K562 (cell line): ENCODE data around the gene MYH9. TPM values are rescaled to one million over a fixed set of nuclear protein-coding genes. Genes with fewer than 3 reads are reported as not detected.
A peak's percentile ranks its signal among the peaks of the same experiment; 100 is the strongest.

Source experiments
- ADNP ChIP-seq: fragments of 200-800 bp; sonication (Bioruptor generic); IDR thresholded peaks from 2 replicates; pipeline ENCODE4 v1.6.1; 2016; ENCODE audit warnings: missing genetic modification characterization, missing compliant biosample characterization
- CTCFL ChIP-seq: IDR thresholded peaks from 2 replicates; pipeline ENCODE4 v1.6.1; 2011; ENCODE audit warnings: borderline replicate concordance, low read depth, mild to moderate bottlenecking, moderate library complexity, low read length; ENCODE audit not compliant: insufficient read depth, poor library complexity, severe bottlenecking
- EP300 ChIP-seq: IDR thresholded peaks from 2 replicates; pipeline ENCODE4 v1.6.1; 2012; ENCODE audit warnings: low read length, improper control_type of control experiment
- HNRNPUL1 ChIP-seq: fragments of 200-400 bp; formaldehyde crosslinking; IDR thresholded peaks from 2 replicates; pipeline ENCODE4 v1.6.1; 2017; ENCODE audit warnings: low read length
- KLF13 ChIP-seq: fragments of 450-650 bp; IDR thresholded peaks from 2 replicates; pipeline ENCODE4 v1.6.1; 2016; ENCODE audit warnings: missing genetic modification characterization, low read depth, mild to moderate bottlenecking, missing compliant biosample characterization, moderate library complexity, borderline replicate concordance
- KLF16 ChIP-seq: IDR thresholded peaks from 2 replicates; pipeline ENCODE4 v1.6.1; 2016; ENCODE audit warnings: antibody characterized with exemption
- SMARCB1 ChIP-seq: IDR thresholded peaks from 2 replicates; pipeline ENCODE4 v1.6.1; 2011; ENCODE audit warnings: improper control_type of control experiment, low read depth; ENCODE audit not compliant: insufficient read length
- ZBTB43 ChIP-seq: sonication (generic); formaldehyde crosslinking; IDR thresholded peaks from 2 replicates; pipeline ENCODE4 v1.8.0; 2023; ENCODE audit warnings: mild to moderate bottlenecking, missing genetic modification reagents
- ZFP36 ChIP-seq: fragments of 150-350 bp; IDR thresholded peaks from 2 replicates; pipeline ENCODE4 v1.6.1; 2018; ENCODE audit warnings: low read length, low read depth; ENCODE audit not compliant: partially characterized antibody
- polyA plus RNA-seq, 8 experiments: library from polyadenylated mRNA; depleted of rRNA in 4 of 8; stranded (reverse) in 5 of 8; unstranded in 3 of 8; fragments of >200 nt; fragmentation: Nextera tagmentation in 2 of 8; fragmentation: Illumina TruSeq in 1 of 8; extraction: Ambion mirVana in 2 of 8; extraction: Trizol in 1 of 8; gene quantifications; 2 replicates each; pipeline versions ENCODE4 v1.2.1 to v1.2.3, GENCODE V29; 2011 to 2014; ENCODE audit warnings: inconsistent platforms in 1 of 8, missing spikeins in 1 of 8
- total RNA-seq, 7 experiments: library from RNA; depleted of rRNA in 6 of 7; stranded (reverse); fragments of >200 nt in 6 of 7; fragmentation: Illumina TruSeq in 2 of 7; extraction: Trizol in 2 of 7; gene quantifications; 2 replicates each; pipeline versions ENCODE4 v1.2.1 to v1.2.3, GENCODE V29; 2011 to 2021; ENCODE audit warnings: low replicate concordance in 1 of 7
- TF ChIP-seq, protein P1 (sequence below): sonication (generic); formaldehyde crosslinking; IDR thresholded peaks from 2 replicates; pipeline ENCODE4 v1.8.0; 2023; ENCODE audit warnings: missing genetic modification reagents, mild to moderate bottlenecking, borderline replicate concordance

MYH9 gene
- total and polyA plus RNA-seq, 9 of the 15 experiments (the other 6 are each of a cell fraction or from before 2014, with no cell fraction given) = 0.71 to 111 (median 24.6) TPM

DNA sequence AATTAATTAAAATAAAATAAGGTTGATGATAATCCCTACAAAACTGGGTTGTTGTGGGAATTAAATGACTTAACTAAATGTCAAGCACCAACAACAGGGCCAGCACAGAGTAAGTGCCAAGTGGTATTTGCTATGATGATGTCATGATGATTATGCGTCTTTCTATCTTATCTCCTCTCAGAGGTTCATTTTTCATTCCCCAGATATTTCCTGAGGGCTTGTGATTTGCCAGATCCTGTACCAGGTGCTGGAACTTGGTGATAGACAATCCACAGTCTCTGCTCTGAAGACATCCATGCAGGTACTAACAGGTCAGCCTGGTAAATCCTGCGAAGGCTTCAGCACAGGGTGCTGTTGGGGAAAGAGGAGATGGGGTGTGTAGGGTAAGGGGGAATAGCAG, 8.1 kb upstream of the MYH9 start (continued):
- TF ChIP-seq, protein P1, sequence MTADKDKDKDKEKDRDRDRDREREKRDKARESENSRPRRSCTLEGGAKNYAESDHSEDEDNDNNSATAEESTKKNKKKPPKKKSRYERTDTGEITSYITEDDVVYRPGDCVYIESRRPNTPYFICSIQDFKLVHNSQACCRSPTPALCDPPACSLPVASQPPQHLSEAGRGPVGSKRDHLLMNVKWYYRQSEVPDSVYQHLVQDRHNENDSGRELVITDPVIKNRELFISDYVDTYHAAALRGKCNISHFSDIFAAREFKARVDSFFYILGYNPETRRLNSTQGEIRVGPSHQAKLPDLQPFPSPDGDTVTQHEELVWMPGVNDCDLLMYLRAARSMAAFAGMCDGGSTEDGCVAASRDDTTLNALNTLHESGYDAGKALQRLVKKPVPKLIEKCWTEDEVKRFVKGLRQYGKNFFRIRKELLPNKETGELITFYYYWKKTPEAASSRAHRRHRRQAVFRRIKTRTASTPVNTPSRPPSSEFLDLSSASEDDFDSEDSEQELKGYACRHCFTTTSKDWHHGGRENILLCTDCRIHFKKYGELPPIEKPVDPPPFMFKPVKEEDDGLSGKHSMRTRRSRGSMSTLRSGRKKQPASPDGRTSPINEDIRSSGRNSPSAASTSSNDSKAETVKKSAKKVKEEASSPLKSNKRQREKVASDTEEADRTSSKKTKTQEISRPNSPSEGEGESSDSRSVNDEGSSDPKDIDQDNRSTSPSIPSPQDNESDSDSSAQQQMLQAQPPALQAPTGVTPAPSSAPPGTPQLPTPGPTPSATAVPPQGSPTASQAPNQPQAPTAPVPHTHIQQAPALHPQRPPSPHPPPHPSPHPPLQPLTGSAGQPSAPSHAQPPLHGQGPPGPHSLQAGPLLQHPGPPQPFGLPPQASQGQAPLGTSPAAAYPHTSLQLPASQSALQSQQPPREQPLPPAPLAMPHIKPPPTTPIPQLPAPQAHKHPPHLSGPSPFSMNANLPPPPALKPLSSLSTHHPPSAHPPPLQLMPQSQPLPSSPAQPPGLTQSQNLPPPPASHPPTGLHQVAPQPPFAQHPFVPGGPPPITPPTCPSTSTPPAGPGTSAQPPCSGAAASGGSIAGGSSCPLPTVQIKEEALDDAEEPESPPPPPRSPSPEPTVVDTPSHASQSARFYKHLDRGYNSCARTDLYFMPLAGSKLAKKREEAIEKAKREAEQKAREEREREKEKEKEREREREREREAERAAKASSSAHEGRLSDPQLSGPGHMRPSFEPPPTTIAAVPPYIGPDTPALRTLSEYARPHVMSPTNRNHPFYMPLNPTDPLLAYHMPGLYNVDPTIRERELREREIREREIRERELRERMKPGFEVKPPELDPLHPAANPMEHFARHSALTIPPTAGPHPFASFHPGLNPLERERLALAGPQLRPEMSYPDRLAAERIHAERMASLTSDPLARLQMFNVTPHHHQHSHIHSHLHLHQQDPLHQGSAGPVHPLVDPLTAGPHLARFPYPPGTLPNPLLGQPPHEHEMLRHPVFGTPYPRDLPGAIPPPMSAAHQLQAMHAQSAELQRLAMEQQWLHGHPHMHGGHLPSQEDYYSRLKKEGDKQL (CRISPR knock-in tag) = no peak
- no peak for TF ChIP-seq CTCFL
- TF ChIP-seq HNRNPUL1 = no peak
- no peak for TF ChIP-seq SMARCB1
- TF ChIP-seq KLF16 = no peak
- no peak for TF ChIP-seq KLF13 (tag)
- TF ChIP-seq ZBTB43 (CRISPR knock-in tag) = no peak
- TF ChIP-seq ADNP (tag) = no peak
- TF ChIP-seq ZFP36 = no peak
- TF ChIP-seq EP300 = peak; percentile 35; the same call in 1 of the 2 replicates
